Ectodermal cell (in vitro differentiated cells): Measurements from ENCODE around the gene PER1.
A peak's percentile ranks its signal among the peaks of the same experiment; 100 is the strongest.

Source experiments
- H3K27ac ChIP-seq: 2 replicates; pipeline ENCODE4 v1.7.0; 2013; ENCODE audit warnings: mild to moderate bottlenecking, low read depth, low read length; ENCODE audit not compliant: insufficient read depth, poor library complexity, severe bottlenecking
- H3K27me3 ChIP-seq: 2 replicates; pipeline ENCODE4 v1.7.0; 2013; ENCODE audit warnings: mild to moderate bottlenecking, low read length; ENCODE audit not compliant: insufficient read depth, control insufficient read depth, poor library complexity, severe bottlenecking
- H3K36me3 ChIP-seq: one replicate; pipeline ENCODE4 v1.7.0; 2013; ENCODE audit warnings: low read length; ENCODE audit not compliant: control insufficient read depth, insufficient read depth
- H3K4me1 ChIP-seq: one replicate; pipeline ENCODE4 v1.7.0; 2013; ENCODE audit warnings: low read length; ENCODE audit not compliant: control insufficient read depth, insufficient read depth
- H3K4me3 ChIP-seq: 2 replicates; pipeline ENCODE4 v1.7.0; 2013; ENCODE audit warnings: low read depth, low read length, control low read depth; ENCODE audit not compliant: insufficient read depth
- H3K9me3 ChIP-seq: 2 replicates; pipeline ENCODE4 v1.7.0; 2013; ENCODE audit warnings: mild to moderate bottlenecking, low read length, moderate library complexity; ENCODE audit not compliant: control insufficient read depth
- WGBS, 2 experiments: methylation state at CpG; one replicate each; pipeline ENCODE4 v1.1.7; 2013; ENCODE audit warnings: missing lambda C conversion rate in 2 of 2; 5-methylcytosine and 5-hydroxymethylcytosine counted together

Gene PER1

GRCh38 chr17:8119581-8120519, 32.4 kb downstream of the PER1 start:
- H3K9me3 ChIP-seq: no peaks in the 10 kb centered on the region
- peaks cover 73% of the 10 kb centered on the region for H3K27me3 ChIP-seq
- WGBS, 2 experiments: 0 to 1% methylated on average over 24 to 28 of the region's 28 CpGs
- H3K27ac ChIP-seq: no peak overlapping the region
- H3K4me3 ChIP-seq: peak overlapping the region; percentile 80
- H3K36me3 ChIP-seq: no peaks in the 10 kb centered on the region
- H3K4me1 ChIP-seq: peaks cover 18% of the 10 kb centered on the region

GRCh38 chr17:8118769-8119580, 33.2 kb downstream of the PER1 start:
- H3K27ac ChIP-seq: no peak overlapping the region
- H3K9me3 ChIP-seq: no peaks in the 10 kb centered on the region
- 0% methylated on average over 38 of the region's 38 CpGs for WGBS, 2 experiments
- H3K4me3 ChIP-seq: peak overlapping the region; percentile 80
- H3K4me1 ChIP-seq: peaks cover 12% of the 10 kb centered on the region
- peaks cover 73% of the 10 kb centered on the region for H3K27me3 ChIP-seq
- H3K36me3 ChIP-seq: no peaks in the 10 kb centered on the region

GRCh38 chr17:8117980-8118768, 34.0 kb downstream of the PER1 start, which contains the start of gene ALOXE3:
Gene ALOXE3 (minus strand): TSS chr17:8118514. CDS start chr17:8117990, 524 bp downstream.
- Histone ChIP-seq H3K27me3 (peaks cover 69% of the 10 kb centered on the region), H3K9me3 (no peaks in the 10 kb centered on the region), H3K4me1 (peaks cover 4% of the 10 kb centered on the region), H3K27ac (no peak within 1 kb of the TSS), H3K36me3 (no peaks in the 10 kb centered on the region), H3K4me3 (peak within 1 kb of the TSS; percentile 80)
- 1% methylated on average over 33 of the region's 33 CpGs for WGBS, 2 experiments

- H3K9me3 ChIP-seq: no peaks in the 10 kb centered on the region
- no peaks in the 10 kb centered on the region for H3K4me1 ChIP-seq
- 6 to 7% methylated on average over 18 of the region's 18 CpGs for WGBS, 2 experiments
- H3K36me3 ChIP-seq: no peaks in the 10 kb centered on the region
- no peak overlapping the region for H3K27ac ChIP-seq
- peak overlapping the region; percentile 80 for H3K4me3 ChIP-seq
- H3K27me3 ChIP-seq: peaks cover 69% of the 10 kb centered on the region
These were observed 34.7 kb downstream of the PER1 start for GRCh38 chr17:8117367-8117979.

- H3K4me3 ChIP-seq: no peak overlapping the region
- 79% methylated on average over 18 of the region's 18 CpGs for WGBS, 2 experiments
- H3K4me1 ChIP-seq: no peaks in the 10 kb centered on the region
- H3K36me3 ChIP-seq: no peaks in the 10 kb centered on the region
- H3K27ac ChIP-seq: no peak overlapping the region
- H3K27me3 ChIP-seq: peaks cover 69% of the 10 kb centered on the region
- H3K9me3 ChIP-seq: no peaks in the 10 kb centered on the region
These were observed 35.4 kb downstream of the PER1 start for GRCh38 chr17:8116776-8117175.

GRCh38 chr17:8110907-8111306, 41.3 kb downstream of the PER1 start:
- no peak overlapping the region for H3K27ac ChIP-seq
- peaks cover 9% of the 10 kb centered on the region for H3K4me1 ChIP-seq
- no peaks in the 10 kb centered on the region for H3K9me3 ChIP-seq
- no peak overlapping the region for H3K4me3 ChIP-seq
- H3K27me3 ChIP-seq: peaks cover 80% of the 10 kb centered on the region
- WGBS, 2 experiments: 93 to 97% methylated on average over 6 of the region's 6 CpGs
- H3K36me3 ChIP-seq: no peaks in the 10 kb centered on the region

- Histone ChIP-seq H3K4me3 (no peak overlapping the region), H3K4me1 (peaks cover 9% of the 10 kb centered on the region), H3K27ac (no peak overlapping the region), H3K9me3 (no peaks in the 10 kb centered on the region), H3K36me3 (no peaks in the 10 kb centered on the region), H3K27me3 (peaks cover 76% of the 10 kb centered on the region)
- 25 to 33% methylated on average over 10 of the region's 10 CpGs for WGBS, 2 experiments
These were observed 41.8 kb downstream of the PER1 start for GRCh38 chr17:8110456-8110804.

- H3K9me3 ChIP-seq: no peaks in the 10 kb centered on the region
- H3K4me3 ChIP-seq: peak overlapping the region; percentile 31
- H3K27me3 ChIP-seq: peaks cover 70% of the 10 kb centered on the region
- H3K4me1 ChIP-seq: peaks cover 9% of the 10 kb centered on the region
- H3K36me3 ChIP-seq: no peaks in the 10 kb centered on the region
- no peak overlapping the region for H3K27ac ChIP-seq
- 23 to 24% methylated on average over 63 of the region's 63 CpGs for WGBS, 2 experiments
These were observed 42.3 kb downstream of the PER1 start for GRCh38 chr17:8109661-8110455.
